GM12864 (cell line): Measurements from ENCODE around the gene SLC19A1.

Experiments
- DNase-seq: peaks from one replicate; pipeline ENCODE4 v3.0.0-alpha.2; 2011; ENCODE audit warnings: low read depth
- H3K4me3 ChIP-seq: 2 replicates; pipeline ENCODE4 v1.5.1; 2011; ENCODE audit warnings: mild to moderate bottlenecking, low read depth, low read length, control low read depth
- TF ChIP-seq, protein P1 (sequence below): IDR thresholded peaks from 2 replicates; pipeline ENCODE4 v1.5.1; 2011; ENCODE audit warnings: low read depth, mild to moderate bottlenecking, moderate library complexity, low read length, control low read depth, inconsistent platforms; ENCODE audit errors: missing control alignments

SLC19A1 gene

GRCh38 chr21:45537746-45538291 is 4.4 kb downstream of the SLC19A1 start:
- TF ChIP-seq, protein P1, sequence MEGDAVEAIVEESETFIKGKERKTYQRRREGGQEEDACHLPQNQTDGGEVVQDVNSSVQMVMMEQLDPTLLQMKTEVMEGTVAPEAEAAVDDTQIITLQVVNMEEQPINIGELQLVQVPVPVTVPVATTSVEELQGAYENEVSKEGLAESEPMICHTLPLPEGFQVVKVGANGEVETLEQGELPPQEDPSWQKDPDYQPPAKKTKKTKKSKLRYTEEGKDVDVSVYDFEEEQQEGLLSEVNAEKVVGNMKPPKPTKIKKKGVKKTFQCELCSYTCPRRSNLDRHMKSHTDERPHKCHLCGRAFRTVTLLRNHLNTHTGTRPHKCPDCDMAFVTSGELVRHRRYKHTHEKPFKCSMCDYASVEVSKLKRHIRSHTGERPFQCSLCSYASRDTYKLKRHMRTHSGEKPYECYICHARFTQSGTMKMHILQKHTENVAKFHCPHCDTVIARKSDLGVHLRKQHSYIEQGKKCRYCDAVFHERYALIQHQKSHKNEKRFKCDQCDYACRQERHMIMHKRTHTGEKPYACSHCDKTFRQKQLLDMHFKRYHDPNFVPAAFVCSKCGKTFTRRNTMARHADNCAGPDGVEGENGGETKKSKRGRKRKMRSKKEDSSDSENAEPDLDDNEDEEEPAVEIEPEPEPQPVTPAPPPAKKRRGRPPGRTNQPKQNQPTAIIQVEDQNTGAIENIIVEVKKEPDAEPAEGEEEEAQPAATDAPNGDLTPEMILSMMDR: no peak
- no peak for DNase-seq
- no peak overlapping the region for H3K4me3 ChIP-seq

- TF ChIP-seq, protein P1: no peak
- no peak overlapping the region for H3K4me3 ChIP-seq
- no peak for DNase-seq
Observed at GRCh38 chr21:45537111-45537745, 5.0 kb downstream of the SLC19A1 start.

- DNase-seq: no peak
- TF ChIP-seq, protein P1: no peak
- H3K4me3 ChIP-seq: no peak overlapping the region
Observed at GRCh38 chr21:45536301-45537081, 5.7 kb downstream of the SLC19A1 start.

DNA sequence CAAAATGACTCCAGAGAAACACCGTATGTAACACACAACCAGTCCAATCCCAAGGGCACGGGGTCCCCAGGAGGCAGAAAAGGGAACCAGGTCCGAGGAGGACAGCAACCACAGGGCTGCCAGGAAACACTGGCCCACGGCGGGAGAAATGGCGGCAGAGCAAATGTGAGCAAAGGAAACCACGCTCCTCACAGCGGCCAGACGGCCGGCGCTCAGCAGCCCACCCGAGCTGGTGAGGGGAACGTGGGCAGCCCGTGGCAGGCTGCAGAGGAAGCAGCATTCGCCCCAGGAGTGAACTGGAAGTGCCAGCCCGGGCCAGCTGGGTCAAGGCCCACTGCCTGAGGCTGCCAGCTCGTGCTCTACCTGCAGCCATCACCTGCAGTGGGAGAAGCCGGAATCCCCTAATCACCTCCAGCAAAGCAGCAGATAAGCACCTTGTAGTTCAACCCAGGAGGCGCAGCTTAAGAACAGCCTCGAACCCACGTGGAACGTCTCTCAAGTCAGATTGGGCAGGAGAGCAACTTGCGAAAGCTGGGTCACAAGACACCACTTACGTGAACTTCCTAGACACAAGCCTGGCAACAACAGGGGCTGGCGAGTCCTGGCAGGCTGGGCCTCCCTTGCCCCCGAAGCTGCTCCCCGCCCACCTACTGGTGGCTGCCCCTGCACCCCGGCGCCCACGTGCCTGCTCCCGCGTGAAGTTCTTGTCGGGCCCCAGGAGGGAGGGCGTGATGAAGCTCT is 6.7 kb downstream of the SLC19A1 start:
- TF ChIP-seq, protein P1: no peak
- H3K4me3 ChIP-seq: no peak overlapping the region
- no peak for DNase-seq

GRCh38 chr21:45534636-45535331 is 7.5 kb downstream of the SLC19A1 start:
- H3K4me3 ChIP-seq: no peak overlapping the region
- no peak for DNase-seq
- TF ChIP-seq, protein P1: no peak

GRCh38 chr21:45533846-45534635 is 8.2 kb downstream of the SLC19A1 start:
- TF ChIP-seq, protein P1: no peak
- no peak overlapping the region for H3K4me3 ChIP-seq
- no peak for DNase-seq
